Calu3 (cell line): ENCODE results near the gene C4BPA. TPM values are rescaled to one million over a fixed set of nuclear protein-coding genes. Genes with fewer than 3 reads are reported as not detected.

Source experiments
- BruUV-seq: library from RNA; stranded (reverse); fragments of 400-500 nt; replicated peaks from 2 replicates; lab custom pipeline; 2021; lab: Mats Ljungman, UMichigan
- CTCF ChIA-PET: fragments of 300-600 bp; sonication (Branson Sonifier 250); formaldehyde crosslinking; loops from one replicate; lab custom pipeline; 2022; ENCODE audit warnings: antibody characterized with exemption; lab: Charles Lee
- DNase-seq: peaks from one replicate; pipeline ENCODE4 v3.0.0; 2022
- H3K27ac Mint-ChIP-seq: one replicate; pipeline ENCODE4 v1.8.0; 2022; ENCODE audit warnings: mixed read lengths; ENCODE audit not compliant: unreplicated experiment
- H3K27me3 Mint-ChIP-seq: one replicate; pipeline ENCODE4 v1.8.0; 2022; ENCODE audit warnings: mixed read lengths; ENCODE audit not compliant: unreplicated experiment
- H3K36me3 Mint-ChIP-seq: one replicate; pipeline ENCODE4 v1.8.0; 2022; ENCODE audit warnings: mild to moderate bottlenecking, moderate library complexity, mixed read lengths; ENCODE audit not compliant: insufficient read depth, unreplicated experiment
- H3K4me1 Mint-ChIP-seq: one replicate; pipeline ENCODE4 v1.8.0; 2022; ENCODE audit warnings: mild to moderate bottlenecking, low read depth, mixed read lengths; ENCODE audit not compliant: unreplicated experiment
- H3K4me3 Mint-ChIP-seq: one replicate; pipeline ENCODE4 v1.8.0; 2022; ENCODE audit warnings: mild to moderate bottlenecking, low read depth, moderate library complexity, mixed read lengths; ENCODE audit not compliant: unreplicated experiment
- H3K9me3 Mint-ChIP-seq: one replicate; pipeline ENCODE4 v1.8.0; 2022; ENCODE audit warnings: low read depth, mixed read lengths; ENCODE audit not compliant: unreplicated experiment
- CTCF ChIP-seq: fragments of 200-600 bp; IDR thresholded peaks from one replicate; pipeline ENCODE4 v1.8.0; 2022; ENCODE audit warnings: antibody characterized with exemption; ENCODE audit not compliant: unreplicated experiment
- intact Hi-C: fragments of 100-400 bp; cut with micrococcal nuclease; formaldehyde crosslinking; loops from one replicate; pipeline ENCODE4 v1.10.0; 2022; ENCODE audit not compliant: unreplicated experiment
- total RNA-seq: library from RNA; stranded (reverse); gene quantifications from 2 replicates; pipeline ENCODE4 v1.2.3, GENCODE V29; 2022

C4BPA gene
- total RNA-seq, 1 experiment from 2014 or later = 1.0 TPM

- CTCF ChIA-PET = no interaction called here
- H3K36me3 Mint-ChIP-seq = peaks cover 14% of the 10 kb centered on the region
- H3K4me3 Mint-ChIP-seq = no peak overlapping the region
Measured at GRCh38 chr1:207062058-207062457, 42.0 kb upstream of the C4BPA start.

GRCh38 chr1:207063014-207063413, 41.0 kb upstream of the C4BPA start:
- Mint-ChIP-seq H3K36me3 (peaks cover 22% of the 10 kb centered on the region), H3K4me3 (no peak overlapping the region), H3K4me1 (peaks cover 11% of the 10 kb centered on the region), H3K9me3 (no peaks in the 10 kb centered on the region), H3K27me3 (no peaks in the 10 kb centered on the region), H3K27ac (no peak overlapping the region)
- intact Hi-C loops = no loop called here
- DNase-seq = no peak
- BruUV-seq = no TSS peak
- CTCF ChIA-PET = no interaction called here
- no peak for TF ChIP-seq CTCF

More at GRCh38 chr1:207062058-207062457, 42.0 kb upstream of the C4BPA start:
- no peaks in the 10 kb centered on the region for H3K9me3 Mint-ChIP-seq
- intact Hi-C loops = no loop called here
- no peak for DNase-seq
- BruUV-seq = no TSS peak
- no peaks in the 10 kb centered on the region for H3K27me3 Mint-ChIP-seq
- H3K27ac Mint-ChIP-seq = no peak overlapping the region
- peaks cover 2% of the 10 kb centered on the region for H3K4me1 Mint-ChIP-seq
- TF ChIP-seq CTCF = no peak

GRCh38 chr1:207064561-207064960, 39.5 kb upstream of the C4BPA start:
- Mint-ChIP-seq H3K4me3 (no peak overlapping the region), H3K27ac (no peak overlapping the region), H3K27me3 (no peaks in the 10 kb centered on the region), H3K4me1 (peaks cover 11% of the 10 kb centered on the region), H3K36me3 (peaks cover 21% of the 10 kb centered on the region), H3K9me3 (no peaks in the 10 kb centered on the region)
- intact Hi-C loops = no loop called here
- CTCF ChIA-PET = no interaction called here
- no peak for TF ChIP-seq CTCF
- no peak for DNase-seq
- no TSS peak for BruUV-seq

- intact Hi-C loops = no loop called here
- DNase-seq = no peak
- CTCF ChIA-PET = no interaction called here
- H3K36me3 Mint-ChIP-seq = peaks cover 15% of the 10 kb centered on the region
- peaks cover 11% of the 10 kb centered on the region for H3K4me1 Mint-ChIP-seq
- no peaks in the 10 kb centered on the region for H3K27me3 Mint-ChIP-seq
- TF ChIP-seq CTCF = no peak
- H3K4me3 Mint-ChIP-seq = no peak overlapping the region
- H3K9me3 Mint-ChIP-seq = no peaks in the 10 kb centered on the region
- BruUV-seq = no TSS peak
- H3K27ac Mint-ChIP-seq = no peak overlapping the region
Measured at GRCh38 chr1:207067185-207067584, 36.8 kb upstream of the C4BPA start.
